ENCODE measurements around the gene RNF112.
A peak's percentile ranks its signal among the peaks of the same experiment; 100 is the strongest.

The RNF112 gene

DNA sequence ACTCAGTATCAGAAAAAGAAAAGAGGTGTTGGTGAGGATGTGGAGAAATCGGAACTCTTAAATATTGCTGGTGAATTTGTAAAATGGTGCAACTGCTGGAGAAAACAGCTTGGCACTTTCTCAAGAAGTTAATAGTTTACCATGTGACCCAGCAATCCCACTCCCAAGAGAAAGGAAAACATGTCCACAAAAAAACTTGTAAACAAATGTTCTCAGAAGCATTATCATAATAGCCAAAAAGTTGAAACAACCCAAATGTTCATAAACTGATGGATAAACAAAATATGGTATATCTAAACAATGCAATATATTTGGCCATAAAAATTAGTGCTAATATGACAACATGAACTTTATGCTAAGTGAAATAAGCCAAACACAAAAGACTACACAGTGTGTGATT lies 35.3 kb upstream of the RNF112 start:
- no peak for DNase-seq (ENCODE audit: low spot score)

DNA sequence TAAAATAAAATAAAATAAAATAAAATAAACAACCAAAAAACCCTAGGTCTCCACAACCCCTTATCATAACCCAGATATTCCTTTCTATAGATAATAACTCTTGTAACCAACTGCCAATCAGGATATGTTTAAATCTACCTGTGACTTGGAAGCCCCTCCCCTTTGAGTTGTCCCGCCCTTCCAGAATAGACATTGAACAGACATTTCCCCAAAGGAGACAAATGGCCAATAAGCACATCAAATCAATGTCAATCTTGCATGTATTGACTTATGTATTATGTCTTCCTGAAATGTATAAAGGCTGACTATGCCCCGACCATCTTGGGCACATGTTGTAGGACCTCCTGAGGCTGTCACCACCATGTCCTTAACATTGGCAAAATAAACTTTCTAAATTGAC lies 34.2 kb upstream of the RNF112 start:
- no peak for DNase-seq (ENCODE audit: low spot score)

DNA sequence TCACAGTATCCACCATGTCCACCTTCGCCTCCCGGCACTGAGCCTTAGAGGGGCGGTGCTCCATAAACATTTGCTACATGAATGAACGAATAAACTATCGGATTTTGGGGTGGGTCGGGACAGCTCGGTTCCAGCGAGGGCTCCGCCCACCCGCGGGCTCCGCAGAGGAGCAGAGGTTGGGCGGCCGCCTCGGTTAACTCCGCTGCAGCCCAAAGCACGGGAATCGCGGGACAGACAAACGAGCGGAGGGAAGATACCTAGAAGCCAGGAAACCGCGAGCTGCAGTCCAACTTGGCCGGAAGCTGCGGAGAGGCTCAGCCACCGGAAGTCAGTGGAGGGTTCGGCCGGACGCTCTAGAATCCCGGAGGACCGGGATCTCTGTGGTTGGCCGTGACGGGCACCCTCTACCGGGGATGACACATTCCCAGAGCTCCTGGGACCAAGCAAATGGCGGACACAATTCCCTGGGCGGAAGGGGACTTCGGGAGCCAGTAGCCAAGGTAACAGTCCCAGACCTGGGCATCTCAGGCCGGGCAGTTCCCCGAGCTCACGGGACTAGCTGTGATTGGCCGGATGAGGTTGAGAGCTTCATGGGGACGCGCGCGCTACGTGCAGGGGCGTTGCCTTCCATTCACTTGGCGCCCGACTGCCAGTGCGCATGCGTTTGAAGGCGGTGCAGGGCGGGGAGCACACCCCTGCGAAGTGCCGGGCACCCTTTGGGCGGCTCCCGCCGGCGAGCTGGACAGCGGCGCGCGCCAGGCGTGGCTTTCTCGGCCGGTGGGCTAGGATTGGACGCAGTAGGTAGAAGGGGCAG lies 33.2 kb upstream of the RNF112 start:
- peak; percentile 99 for DNase-seq (ENCODE audit: low spot score)

DNA sequence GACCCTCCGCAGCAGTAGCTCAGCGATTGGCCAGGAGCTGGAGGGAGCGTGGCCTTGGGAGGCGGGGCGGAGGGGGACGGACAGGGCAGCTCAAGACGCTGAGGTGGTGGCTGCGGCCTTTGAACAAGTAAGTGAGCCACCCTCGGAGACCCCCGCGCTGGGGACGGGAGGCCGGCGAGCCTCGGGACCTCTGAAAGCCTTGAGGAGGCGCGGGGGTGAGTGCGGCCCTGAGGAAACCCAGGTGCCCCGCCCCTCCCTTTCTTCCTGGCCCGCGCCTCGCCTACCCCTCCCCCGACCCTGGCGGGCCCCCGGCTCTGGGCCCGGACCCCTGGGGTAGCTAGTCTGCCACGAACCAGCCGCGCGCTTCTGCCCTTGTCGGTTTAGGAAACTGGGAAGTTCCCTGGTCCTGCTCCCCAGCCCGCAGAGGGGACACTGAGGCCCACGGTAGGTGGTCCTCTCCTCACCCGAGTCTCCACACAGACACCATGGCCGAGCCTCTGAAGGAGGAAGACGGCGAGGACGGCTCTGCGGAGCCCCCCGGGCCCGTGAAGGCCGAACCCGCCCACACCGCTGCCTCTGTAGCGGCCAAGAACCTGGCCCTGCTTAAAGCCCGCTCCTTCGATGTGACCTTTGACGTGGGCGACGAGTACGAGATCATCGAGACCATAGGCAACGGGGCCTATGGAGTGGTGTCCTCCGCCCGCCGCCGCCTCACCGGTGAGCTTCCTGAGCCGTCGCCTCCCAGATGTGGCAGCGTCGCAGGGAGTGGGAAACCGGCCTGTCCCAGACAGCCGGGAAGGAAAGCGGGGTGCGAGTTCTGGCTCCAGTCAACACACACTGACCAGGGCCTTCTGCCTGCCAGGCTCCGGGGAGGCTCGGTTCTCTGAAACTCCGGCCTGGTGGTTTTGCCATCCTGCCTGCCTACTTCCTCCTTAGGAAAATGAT lies 32.3 kb upstream of the RNF112 start, which contains the start of gene MAPK7:
Gene MAPK7, plus strand, starts transcription at position 83 of the 945 bp plus-strand sequence. Its CDS starts 403 bp downstream, at position 486.
- no peak for DNase-seq (ENCODE audit: low spot score)

DNA sequence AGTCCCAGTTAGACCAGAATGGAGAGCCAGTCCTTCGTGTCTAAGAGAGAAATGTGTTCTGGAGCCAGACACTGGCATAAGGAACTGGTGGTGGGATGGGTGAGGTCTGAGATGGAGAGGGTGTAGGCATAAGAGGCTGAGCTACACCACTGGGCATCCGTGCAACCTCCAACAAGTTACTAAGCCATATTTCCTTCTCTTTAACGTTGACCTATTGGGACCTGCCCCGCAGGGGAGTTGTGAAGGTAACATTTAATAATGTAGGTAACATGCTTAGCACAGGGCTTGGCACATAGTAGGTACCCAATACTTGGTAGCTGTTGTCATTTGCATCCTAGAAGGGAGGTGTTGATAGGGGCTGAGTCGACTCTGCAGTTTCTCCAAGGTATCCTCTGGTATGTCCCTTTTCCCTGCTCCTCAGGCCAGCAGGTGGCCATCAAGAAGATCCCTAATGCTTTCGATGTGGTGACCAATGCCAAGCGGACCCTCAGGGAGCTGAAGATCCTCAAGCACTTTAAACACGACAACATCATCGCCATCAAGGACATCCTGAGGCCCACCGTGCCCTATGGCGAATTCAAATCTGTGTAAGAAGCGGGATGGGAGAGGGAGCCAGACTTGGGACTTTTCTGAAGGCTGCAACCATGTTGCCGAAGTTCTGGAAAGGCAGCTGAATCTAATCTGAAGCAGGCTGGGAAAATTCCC lies 31.5 kb upstream of the RNF112 start:
- DNase-seq (ENCODE audit: low spot score) = no peak

DNA sequence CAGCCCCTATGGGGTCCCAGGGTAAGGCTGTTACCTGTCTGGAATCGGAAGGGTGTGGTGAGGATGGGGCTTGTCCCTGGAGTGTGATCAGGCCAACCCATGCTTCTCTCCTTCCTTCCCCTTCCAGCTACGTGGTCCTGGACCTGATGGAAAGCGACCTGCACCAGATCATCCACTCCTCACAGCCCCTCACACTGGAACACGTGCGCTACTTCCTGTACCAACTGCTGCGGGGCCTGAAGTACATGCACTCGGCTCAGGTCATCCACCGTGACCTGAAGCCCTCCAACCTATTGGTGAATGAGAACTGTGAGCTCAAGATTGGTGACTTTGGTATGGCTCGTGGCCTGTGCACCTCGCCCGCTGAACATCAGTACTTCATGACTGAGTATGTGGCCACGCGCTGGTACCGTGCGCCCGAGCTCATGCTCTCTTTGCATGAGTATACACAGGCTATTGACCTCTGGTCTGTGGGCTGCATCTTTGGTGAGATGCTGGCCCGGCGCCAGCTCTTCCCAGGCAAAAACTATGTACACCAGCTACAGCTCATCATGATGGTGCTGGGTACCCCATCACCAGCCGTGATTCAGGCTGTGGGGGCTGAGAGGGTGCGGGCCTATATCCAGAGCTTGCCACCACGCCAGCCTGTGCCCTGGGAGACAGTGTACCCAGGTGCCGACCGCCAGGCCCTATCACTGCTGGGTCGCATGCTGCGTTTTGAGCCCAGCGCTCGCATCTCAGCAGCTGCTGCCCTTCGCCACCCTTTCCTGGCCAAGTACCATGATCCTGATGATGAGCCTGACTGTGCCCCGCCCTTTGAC lies 30.3 kb upstream of the RNF112 start:
- DNase-seq (ENCODE audit: low spot score) = no peak

DNA sequence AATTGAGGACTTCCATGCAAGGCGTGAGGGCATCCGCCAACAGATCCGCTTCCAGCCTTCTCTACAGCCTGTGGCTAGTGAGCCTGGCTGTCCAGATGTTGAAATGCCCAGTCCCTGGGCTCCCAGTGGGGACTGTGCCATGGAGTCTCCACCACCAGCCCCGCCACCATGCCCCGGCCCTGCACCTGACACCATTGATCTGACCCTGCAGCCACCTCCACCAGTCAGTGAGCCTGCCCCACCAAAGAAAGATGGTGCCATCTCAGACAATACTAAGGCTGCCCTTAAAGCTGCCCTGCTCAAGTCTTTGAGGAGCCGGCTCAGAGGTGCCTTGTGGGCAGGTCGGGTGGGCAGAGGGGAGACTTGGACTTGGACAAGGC lies 29.7 kb upstream of the RNF112 start:
- no peak for DNase-seq (ENCODE audit: low spot score)

DNA sequence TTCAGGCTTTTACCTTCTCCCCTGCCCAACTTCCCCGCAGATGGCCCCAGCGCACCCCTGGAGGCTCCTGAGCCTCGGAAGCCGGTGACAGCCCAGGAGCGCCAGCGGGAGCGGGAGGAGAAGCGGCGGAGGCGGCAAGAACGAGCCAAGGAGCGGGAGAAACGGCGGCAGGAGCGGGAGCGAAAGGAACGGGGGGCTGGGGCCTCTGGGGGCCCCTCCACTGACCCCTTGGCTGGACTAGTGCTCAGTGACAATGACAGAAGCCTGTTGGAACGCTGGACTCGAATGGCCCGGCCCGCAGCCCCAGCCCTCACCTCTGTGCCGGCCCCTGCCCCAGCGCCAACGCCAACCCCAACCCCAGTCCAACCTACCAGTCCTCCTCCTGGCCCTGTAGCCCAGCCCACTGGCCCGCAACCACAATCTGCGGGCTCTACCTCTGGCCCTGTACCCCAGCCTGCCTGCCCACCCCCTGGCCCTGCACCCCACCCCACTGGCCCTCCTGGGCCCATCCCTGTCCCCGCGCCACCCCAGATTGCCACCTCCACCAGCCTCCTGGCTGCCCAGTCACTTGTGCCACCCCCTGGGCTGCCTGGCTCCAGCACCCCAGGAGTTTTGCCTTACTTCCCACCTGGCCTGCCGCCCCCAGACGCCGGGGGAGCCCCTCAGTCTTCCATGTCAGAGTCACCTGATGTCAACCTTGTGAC lies 29.1 kb upstream of the RNF112 start:
- no peak for DNase-seq (ENCODE audit: low spot score)

DNA sequence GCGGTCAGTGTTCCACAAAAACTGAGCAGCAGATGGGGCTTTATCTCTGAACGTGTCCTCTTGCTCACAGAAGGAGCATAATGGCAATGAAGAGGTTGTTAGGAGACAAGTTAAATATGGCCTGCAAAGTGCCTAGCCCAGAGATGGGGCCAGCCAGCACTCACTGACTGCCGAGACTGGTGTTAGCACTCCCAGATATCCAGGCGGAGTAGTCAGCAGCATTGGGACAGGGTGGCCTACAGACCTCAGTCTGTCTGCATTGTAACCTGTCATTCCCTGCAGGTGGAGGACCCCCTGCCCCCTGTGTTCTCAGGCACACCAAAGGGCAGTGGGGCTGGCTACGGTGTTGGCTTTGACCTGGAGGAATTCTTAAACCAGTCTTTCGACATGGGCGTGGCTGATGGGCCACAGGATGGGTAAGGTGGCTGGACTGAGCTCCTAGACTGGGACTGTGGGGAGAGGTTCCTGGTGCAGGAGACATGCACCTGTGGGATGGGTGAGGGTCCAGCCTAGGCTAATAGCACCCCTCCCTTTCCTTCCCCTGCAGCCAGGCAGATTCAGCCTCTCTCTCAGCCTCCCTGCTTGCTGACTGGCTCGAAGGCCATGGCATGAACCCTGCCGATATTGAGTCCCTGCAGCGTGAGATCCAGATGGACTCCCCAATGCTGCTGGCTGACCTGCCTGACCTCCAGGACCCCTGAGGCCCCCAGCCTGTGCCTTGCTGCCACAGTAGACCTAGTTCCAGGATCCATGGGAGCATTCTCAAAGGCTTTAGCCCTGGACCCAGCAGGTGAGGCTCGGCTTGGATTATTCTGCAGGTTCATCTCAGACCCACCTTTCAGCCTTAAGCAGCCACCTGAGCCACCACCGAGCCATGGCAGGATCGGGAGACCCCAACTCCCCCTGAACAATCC lies 28.2 kb upstream of the RNF112 start:
- no peak for DNase-seq (ENCODE audit: low spot score)

DNA sequence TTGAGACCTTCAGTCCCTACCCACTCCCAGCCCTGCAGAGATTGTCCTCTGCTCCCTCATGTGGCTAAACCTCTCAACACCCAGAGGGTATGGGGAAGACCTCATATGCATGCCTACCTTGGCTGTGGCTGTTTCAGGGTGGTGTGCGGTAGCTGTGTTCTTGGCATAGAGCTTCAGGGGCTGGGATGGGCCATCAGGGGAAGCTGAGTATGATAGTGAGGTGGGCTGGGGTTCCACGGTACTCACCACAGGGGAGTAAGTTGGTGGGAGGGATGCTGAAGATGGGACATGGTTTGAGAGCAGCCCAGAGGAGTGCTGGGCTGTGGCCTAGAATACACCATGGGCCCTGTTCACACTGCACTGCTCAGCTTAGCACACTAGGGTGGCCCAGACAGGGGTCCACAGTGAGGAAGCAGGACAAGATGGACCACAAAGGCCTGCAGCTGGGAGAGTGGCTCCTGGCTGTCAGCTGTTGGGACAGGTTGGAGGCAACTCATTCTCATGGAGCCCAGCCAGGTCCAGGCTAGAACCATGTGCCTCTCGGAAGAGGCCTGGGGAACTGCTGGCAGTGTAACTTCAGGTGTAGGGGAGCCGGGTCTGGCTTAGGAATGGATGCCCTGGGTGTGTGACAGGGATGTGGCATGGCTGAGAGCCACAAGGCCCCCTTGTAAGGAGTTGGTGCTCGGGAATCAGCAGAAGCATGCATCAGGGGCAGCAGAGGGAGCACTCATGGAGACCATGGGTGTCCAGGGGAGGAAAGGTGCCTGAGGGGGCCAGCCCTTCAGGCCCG lies 27.2 kb upstream of the RNF112 start:
- no peak for DNase-seq (ENCODE audit: low spot score)

DNA sequence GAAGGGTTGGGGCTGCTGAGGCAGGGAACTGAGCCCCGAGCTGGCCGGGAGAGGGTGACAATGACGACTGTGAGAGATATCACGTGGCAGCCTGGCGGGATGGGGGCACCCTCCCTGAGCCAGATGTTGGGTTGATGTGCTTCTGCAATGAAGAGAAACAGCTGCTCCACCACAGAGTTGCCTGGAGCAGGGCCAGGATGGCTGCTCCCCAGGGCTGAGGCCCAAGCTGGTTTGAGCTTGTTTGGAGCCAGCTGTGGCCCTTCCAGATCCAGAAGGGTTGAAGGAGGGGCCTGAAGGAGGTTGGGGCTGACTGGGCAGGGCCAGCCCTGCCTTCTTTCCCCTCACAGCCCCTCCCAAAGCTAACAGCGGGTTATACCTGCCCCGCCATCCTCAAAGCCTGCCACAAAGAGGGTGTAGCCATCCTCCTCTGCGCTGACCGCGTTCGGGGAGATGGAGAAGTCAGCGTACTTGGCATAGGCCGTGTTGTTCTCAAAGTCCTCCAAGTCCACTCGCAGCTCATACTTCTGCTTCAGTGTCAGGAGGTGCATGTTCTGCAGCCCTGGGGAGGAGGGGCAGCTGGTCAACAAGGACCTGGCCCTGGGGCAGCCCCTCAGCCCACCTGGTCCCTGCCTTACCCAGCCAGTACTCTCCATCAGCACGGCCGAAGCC lies 26.2 kb upstream of the RNF112 start:
- DNase-seq (ENCODE audit: low spot score) = no peak

DNA sequence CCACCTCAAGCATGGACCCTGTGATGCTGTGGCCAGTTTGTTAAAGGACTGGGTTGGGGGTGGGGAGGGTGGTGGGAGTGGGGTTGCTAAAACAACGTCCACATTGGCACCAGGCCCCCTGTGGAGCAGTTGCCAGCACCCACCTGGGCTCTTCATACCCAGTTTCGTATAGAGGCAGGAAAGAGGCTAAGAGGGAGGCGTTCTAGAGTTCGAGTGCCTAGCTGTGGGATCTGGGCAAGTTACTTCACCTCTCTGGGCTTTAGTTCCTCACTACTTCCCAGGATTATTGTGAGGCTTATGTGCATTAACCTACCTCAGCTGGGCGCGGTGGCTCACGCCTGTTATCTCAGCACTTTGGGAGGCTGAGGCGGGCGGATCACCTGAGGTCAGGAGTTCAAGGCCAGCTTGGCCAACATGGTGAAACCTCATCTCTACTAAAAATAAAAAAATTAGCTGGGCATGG lies 25.5 kb upstream of the RNF112 start:
- no peak for DNase-seq (ENCODE audit: low spot score)

DNA sequence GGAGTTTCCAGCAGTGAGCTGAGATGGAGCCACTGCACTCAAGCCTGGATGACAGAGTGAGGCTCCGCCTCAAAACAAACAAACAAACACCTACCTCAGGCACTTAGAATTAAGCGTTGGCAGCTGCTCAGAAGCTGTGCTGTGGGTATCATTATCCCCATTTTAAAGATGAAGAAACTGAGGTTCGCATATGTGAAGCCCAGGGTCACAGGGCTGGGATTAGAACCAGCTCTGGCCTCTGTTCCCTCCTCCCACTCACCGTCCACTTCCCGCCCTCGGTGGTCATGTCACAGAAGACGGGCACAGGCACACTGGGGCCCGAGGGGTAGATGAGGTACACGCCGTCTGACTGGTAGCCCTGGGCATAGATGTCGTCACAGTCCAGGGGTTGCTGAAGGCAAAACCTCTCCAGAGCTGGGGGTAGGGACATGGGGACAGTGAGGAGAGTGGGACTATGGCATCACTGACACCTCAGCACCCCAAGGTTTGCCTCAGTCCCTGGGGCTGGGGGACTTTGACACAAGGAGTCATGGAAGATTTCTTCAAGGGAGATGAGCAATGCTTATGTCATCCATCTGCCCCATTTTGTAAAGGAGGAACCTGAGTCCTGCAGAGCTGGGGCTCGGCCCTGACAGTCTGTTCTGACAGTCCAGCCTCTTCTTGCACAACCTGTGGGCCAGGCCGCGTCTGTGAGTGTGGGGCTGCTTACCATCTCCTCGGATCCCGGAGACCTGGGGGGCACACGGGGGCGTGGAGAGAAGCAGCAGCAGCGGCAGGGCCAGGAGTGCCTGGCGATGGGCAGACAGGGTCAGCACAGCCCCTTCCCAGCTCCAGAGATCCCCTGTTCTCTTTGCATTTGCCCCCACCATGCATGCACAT lies 24.7 kb upstream of the RNF112 start:
- DNase-seq (ENCODE audit: low spot score) = no peak

DNA sequence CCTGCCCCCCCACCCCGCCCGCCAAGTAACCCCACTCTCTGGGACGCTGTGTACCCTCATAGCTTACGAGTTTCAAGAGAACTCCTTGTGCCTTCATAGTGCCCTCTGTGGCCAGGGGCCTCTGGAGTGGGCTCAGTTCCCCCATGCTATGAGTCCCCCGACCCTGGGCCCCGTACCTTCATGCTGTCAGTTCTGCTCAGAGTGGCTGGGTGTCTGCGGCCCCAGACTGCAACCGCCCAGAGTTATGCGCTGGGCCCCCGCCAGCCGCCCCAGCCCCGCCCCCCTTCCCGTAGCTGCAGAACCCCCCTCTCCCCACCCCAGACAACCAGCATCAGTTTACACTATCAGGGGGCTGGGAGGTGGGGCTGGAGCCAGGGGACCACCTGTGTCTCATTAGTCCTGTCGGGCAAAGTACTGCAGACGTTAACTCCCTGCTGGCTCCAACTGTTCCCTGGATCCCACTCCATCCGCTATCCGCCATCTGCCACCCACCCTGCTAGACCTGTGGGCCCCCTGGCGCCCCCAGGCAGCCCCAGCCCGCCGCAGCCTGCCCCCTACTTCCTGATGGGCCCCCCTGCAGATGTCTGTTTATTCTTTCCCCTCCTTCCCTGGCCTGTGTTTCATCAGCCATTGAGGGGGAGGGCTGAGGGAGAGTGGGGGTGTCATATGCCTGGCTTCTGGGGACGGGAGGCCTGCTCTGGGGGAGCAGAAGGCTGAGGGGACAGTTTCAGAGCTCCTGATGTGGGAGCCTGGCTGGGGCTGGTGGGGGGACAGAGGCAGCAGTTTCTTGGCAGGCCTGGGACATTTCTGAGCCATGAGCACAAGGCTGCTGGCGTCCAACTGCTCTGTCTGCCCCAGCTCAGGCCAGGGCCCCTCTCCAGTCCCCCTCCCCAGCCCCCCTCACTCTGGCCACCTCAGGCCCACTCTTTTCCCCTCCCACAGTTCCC lies 23.8 kb upstream of the RNF112 start, which contains the start of gene MFAP4:
Gene MFAP4, minus strand, starts transcription at position 217 of the 947 bp plus-strand sequence. Its CDS starts 35 bp downstream, at position 182.
- no peak for DNase-seq (ENCODE audit: low spot score)

DNA sequence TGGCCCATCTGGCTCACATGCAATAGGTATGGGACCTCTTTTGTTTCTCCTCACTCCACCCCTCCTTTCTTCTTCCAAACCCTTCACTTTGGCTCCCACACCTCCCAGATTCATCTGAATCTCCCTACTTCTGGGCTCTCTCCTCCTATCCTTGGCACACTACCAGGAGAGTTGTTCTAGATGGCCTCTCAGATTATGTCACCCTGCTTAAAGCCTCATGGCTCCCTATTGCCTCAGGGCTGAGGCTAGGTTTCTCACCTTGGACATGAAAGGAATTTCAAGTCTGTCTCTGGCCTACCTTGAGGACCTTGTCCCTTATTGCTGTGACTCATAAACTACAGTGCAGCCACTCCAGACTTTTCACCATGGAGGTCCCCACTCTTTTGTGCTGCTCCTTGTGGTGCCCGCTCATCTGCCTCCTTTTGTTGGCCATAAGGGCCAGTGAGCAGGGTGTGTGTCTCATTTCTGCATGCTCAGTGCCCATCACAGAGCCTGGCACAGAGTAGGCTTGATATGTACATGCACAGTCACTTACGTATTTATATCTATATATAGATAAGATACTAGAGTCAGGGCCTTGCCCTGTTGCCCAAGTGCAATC lies 23.0 kb upstream of the RNF112 start:
- no peak for DNase-seq (ENCODE audit: low spot score)

Measured in kidney capillary endothelial cell (primary cell).